Measurements from ENCODE around the gene TRIM51.
"Not testable (repeated sequence)": the region's sequence is repeated elsewhere in the genome, so short reads cannot be mapped to it uniquely, and the experiment has no call there.

- TF ChIP-seq, protein P1, sequence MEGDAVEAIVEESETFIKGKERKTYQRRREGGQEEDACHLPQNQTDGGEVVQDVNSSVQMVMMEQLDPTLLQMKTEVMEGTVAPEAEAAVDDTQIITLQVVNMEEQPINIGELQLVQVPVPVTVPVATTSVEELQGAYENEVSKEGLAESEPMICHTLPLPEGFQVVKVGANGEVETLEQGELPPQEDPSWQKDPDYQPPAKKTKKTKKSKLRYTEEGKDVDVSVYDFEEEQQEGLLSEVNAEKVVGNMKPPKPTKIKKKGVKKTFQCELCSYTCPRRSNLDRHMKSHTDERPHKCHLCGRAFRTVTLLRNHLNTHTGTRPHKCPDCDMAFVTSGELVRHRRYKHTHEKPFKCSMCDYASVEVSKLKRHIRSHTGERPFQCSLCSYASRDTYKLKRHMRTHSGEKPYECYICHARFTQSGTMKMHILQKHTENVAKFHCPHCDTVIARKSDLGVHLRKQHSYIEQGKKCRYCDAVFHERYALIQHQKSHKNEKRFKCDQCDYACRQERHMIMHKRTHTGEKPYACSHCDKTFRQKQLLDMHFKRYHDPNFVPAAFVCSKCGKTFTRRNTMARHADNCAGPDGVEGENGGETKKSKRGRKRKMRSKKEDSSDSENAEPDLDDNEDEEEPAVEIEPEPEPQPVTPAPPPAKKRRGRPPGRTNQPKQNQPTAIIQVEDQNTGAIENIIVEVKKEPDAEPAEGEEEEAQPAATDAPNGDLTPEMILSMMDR (conservative IDR thresholded peaks at IDR 0.05; ENCODE audit: low read length): not testable (repeated sequence)
- TF ChIP-seq EZH2phosphoT487 (IDR thresholded peaks at IDR 0.05; ENCODE audit: borderline replicate concordance, low read depth, low read length): not testable (repeated sequence)
Measured at GRCh38 chr11:55885481-55885880, 2.4 kb downstream of the TRIM51 start.
